Chondrocyte (in vitro differentiated cells): Measurements from ENCODE around the gene GOLPH3. TPM values are rescaled to one million over a fixed set of nuclear protein-coding genes. Genes with fewer than 3 reads are reported as not detected.
A peak's percentile ranks its signal among the peaks of the same experiment; 100 is the strongest.

ENCODE experiments used
- DNase-seq: peaks from one replicate; pipeline ENCODE4 v3.0.0; 2021; ENCODE audit warnings: mixed read lengths, low spot score
- H3K27ac Mint-ChIP-seq: one replicate; pipeline ENCODE4 v1.8.0; 2021; ENCODE audit warnings: mild to moderate bottlenecking, moderate library complexity, mixed read lengths; ENCODE audit not compliant: unreplicated experiment
- H3K27me3 Mint-ChIP-seq: 2 replicates; pipeline ENCODE4 v1.8.0; 2021; ENCODE audit warnings: low read depth, mixed read lengths
- H3K36me3 Mint-ChIP-seq: 2 replicates; pipeline ENCODE4 v1.8.0; 2021; ENCODE audit warnings: low read depth, mixed read lengths
- H3K4me1 Mint-ChIP-seq: 2 replicates; pipeline ENCODE4 v1.8.0; 2021; ENCODE audit warnings: low read depth, mild to moderate bottlenecking, mixed read lengths
- H3K4me3 Mint-ChIP-seq: one replicate; pipeline ENCODE4 v1.8.0; 2021; ENCODE audit warnings: mild to moderate bottlenecking, moderate library complexity, mixed read lengths; ENCODE audit not compliant: unreplicated experiment
- H3K9me3 Mint-ChIP-seq: 2 replicates; pipeline ENCODE4 v1.8.0; 2021; ENCODE audit warnings: low read depth, mixed read lengths
- CTCF ChIP-seq: fragments of 200-600 bp; sonication (generic); IDR thresholded peaks from 2 replicates; pipeline ENCODE4 v1.5.0; 2021; ENCODE audit warnings: antibody characterized with exemption, mild to moderate bottlenecking, moderate library complexity
- total RNA-seq: library from RNA; stranded (reverse); gene quantifications from 3 replicates; pipeline ENCODE4 v1.2.1, GENCODE V29; 2021

Gene GOLPH3
- total RNA-seq, 1 donor from 2014 or later: 106 TPM

DNA sequence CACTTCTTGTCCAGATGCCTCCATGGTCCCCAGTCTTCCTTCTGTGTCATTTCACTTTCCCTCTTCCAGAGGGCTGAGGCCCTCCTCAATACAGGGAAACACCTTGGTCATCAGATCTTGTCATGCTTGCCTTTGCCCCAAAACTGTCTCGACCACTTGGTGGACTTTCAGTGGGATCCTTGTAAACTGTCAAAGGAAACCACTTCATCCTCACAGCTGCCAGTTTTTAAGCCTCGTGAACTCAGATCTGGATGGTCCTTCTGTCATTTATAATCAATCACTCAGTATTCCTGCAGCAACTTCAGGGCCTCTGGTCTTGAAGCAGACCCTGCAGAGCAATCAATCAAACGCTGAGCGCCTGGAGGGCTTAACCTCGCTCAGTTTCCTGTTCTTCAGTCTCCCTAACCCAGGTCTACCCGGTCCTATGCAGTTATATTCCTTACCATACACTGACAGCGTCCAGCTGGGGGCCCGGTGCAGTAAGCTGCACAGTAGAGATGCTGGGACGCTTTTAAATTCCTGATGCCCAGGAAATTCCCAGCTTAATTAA lies 74.6 kb downstream of the GOLPH3 start:
- H3K4me3 Mint-ChIP-seq: no peak overlapping the region
- DNase-seq: no peak
- H3K27ac Mint-ChIP-seq: peak overlapping the region; percentile 37
- no peaks in the 10 kb centered on the region for H3K9me3 Mint-ChIP-seq
- H3K27me3 Mint-ChIP-seq: no peaks in the 10 kb centered on the region
- peaks cover 33% of the 10 kb centered on the region for H3K4me1 Mint-ChIP-seq
- peaks cover 33% of the 10 kb centered on the region for H3K36me3 Mint-ChIP-seq
- TF ChIP-seq CTCF: no peak

GRCh38 chr5:32098890-32099310 lies 75.2 kb downstream of the GOLPH3 start:
- no peak for DNase-seq
- peaks cover 32% of the 10 kb centered on the region for H3K36me3 Mint-ChIP-seq
- TF ChIP-seq CTCF: no peak
- no peaks in the 10 kb centered on the region for H3K9me3 Mint-ChIP-seq
- H3K27me3 Mint-ChIP-seq: no peaks in the 10 kb centered on the region
- H3K4me1 Mint-ChIP-seq: peaks cover 33% of the 10 kb centered on the region
- H3K4me3 Mint-ChIP-seq: no peak overlapping the region
- H3K27ac Mint-ChIP-seq: peak overlapping the region; percentile 37

- H3K4me1 Mint-ChIP-seq: peaks cover 35% of the 10 kb centered on the region
- TF ChIP-seq CTCF: no peak
Measured at GRCh38 chr5:32098291-32098690, 75.8 kb downstream of the GOLPH3 start.

GRCh38 chr5:32096891-32097595 lies 77.1 kb downstream of the GOLPH3 start:
- H3K9me3 Mint-ChIP-seq: no peaks in the 10 kb centered on the region
- H3K4me1 Mint-ChIP-seq: peaks cover 40% of the 10 kb centered on the region
- no peaks in the 10 kb centered on the region for H3K27me3 Mint-ChIP-seq
- H3K4me3 Mint-ChIP-seq: no peak overlapping the region
- H3K36me3 Mint-ChIP-seq: peaks cover 25% of the 10 kb centered on the region
- TF ChIP-seq CTCF: no peak
- peak overlapping the region; percentile 30 for H3K27ac Mint-ChIP-seq
- DNase-seq: no peak

More at GRCh38 chr5:32098291-32098690, 75.8 kb downstream of the GOLPH3 start:
- no peak for DNase-seq
- H3K4me3 Mint-ChIP-seq: no peak overlapping the region
- H3K36me3 Mint-ChIP-seq: peaks cover 30% of the 10 kb centered on the region
- H3K9me3 Mint-ChIP-seq: no peaks in the 10 kb centered on the region
- H3K27me3 Mint-ChIP-seq: no peaks in the 10 kb centered on the region
- H3K27ac Mint-ChIP-seq: no peak overlapping the region

- no peaks in the 10 kb centered on the region for H3K27me3 Mint-ChIP-seq
- DNase-seq: no peak
- no peak overlapping the region for H3K4me3 Mint-ChIP-seq
- no peak for TF ChIP-seq CTCF
- no peaks in the 10 kb centered on the region for H3K9me3 Mint-ChIP-seq
- H3K4me1 Mint-ChIP-seq: peaks cover 40% of the 10 kb centered on the region
- peak overlapping the region; percentile 66 for H3K27ac Mint-ChIP-seq
- H3K36me3 Mint-ChIP-seq: peaks cover 25% of the 10 kb centered on the region
Measured at GRCh38 chr5:32095261-32095671, 78.9 kb downstream of the GOLPH3 start.
